A673 (cell line): ENCODE results near the gene PIRT. TPM values are rescaled to one million over a fixed set of nuclear protein-coding genes. Genes with fewer than 3 reads are reported as not detected.
A peak's percentile ranks its signal among the peaks of the same experiment; 100 is the strongest.

Experiments used
- Bru-seq: library from RNA; stranded (reverse); fragments of 400-500 nt; gene quantifications from one replicate; lab custom pipeline; 2021; lab: Mats Ljungman, UMichigan
- BruChase-seq, 2 experiments: library from RNA; stranded (reverse); fragments of 400-500 nt; gene quantifications; one replicate each; lab custom pipeline; 2021; lab: Mats Ljungman, UMichigan
- BruUV-seq: library from RNA; stranded (reverse); fragments of 400-500 nt; replicated peaks from 2 replicates; lab custom pipeline; 2021; lab: Mats Ljungman, UMichigan
- CTCF ChIA-PET: fragments of 300-600 bp; sonication (Branson Sonifier 250); formaldehyde crosslinking; loops from one replicate; lab custom pipeline; 2022; ENCODE audit warnings: antibody characterized with exemption; lab: Charles Lee
- POLR2A ChIA-PET: fragments of 300-600 bp; sonication (Branson Sonifier 250); formaldehyde crosslinking; loops from one replicate; lab custom pipeline; 2022; ENCODE audit warnings: antibody characterized with exemption; ENCODE audit not compliant: low non-redundant PET; lab: Charles Lee
- DNase-seq: peaks from one replicate; pipeline ENCODE4 v3.0.0-alpha.2; 2015; ENCODE audit warnings: low spot score
- H3K27ac ChIP-seq: fragments of 200-600 bp; sonication (generic); 2 replicates; pipeline ENCODE4 v1.5.1; 2016; ENCODE audit warnings: mixed run types, low read depth, mild to moderate bottlenecking, mixed read lengths, antibody characterized with exemption, low read length; ENCODE audit not compliant: poor library complexity, severe bottlenecking
- H3K27me3 ChIP-seq: fragments of 200-600 bp; sonication (generic); replicated peaks from 2 replicates; pipeline ENCODE4 v1.6.1; 2017; ENCODE audit warnings: mixed run types, low read depth, mild to moderate bottlenecking, mixed read lengths, antibody characterized with exemption, low read length; ENCODE audit not compliant: insufficient read depth, poor library complexity
- H3K36me3 ChIP-seq: fragments of 200-600 bp; sonication (generic); 2 replicates; pipeline ENCODE4 v1.6.1; 2016; ENCODE audit warnings: mixed run types, mild to moderate bottlenecking, mixed read lengths, antibody characterized with exemption, low read length; ENCODE audit not compliant: insufficient read depth, poor library complexity, severe bottlenecking
- H3K4me1 ChIP-seq: fragments of 200-600 bp; sonication (generic); 2 replicates; pipeline ENCODE4 v1.6.1; 2017; ENCODE audit warnings: mixed run types, mild to moderate bottlenecking, mixed read lengths, antibody characterized with exemption, low read length; ENCODE audit not compliant: insufficient read depth, poor library complexity, severe bottlenecking
- H3K4me3 ChIP-seq: fragments of 200-600 bp; sonication (generic); 2 replicates; pipeline ENCODE4 v1.5.1; 2016; ENCODE audit warnings: low read depth, mixed run types, mild to moderate bottlenecking, mixed read lengths, low read length; ENCODE audit not compliant: poor library complexity, severe bottlenecking
- H3K9me3 ChIP-seq: fragments of 200-600 bp; sonication (generic); 2 replicates; pipeline ENCODE4 v1.6.1; 2016; ENCODE audit warnings: mixed run types, low read depth, mild to moderate bottlenecking, mixed read lengths, antibody characterized with exemption, low read length; ENCODE audit not compliant: poor library complexity, severe bottlenecking
- CTCF ChIP-seq: fragments of 300-800, 200-600 bp; sonication (generic); conservative IDR thresholded peaks from 2 replicates; pipeline ENCODE4 v1.5.1; 2017; ENCODE audit warnings: low read depth, mild to moderate bottlenecking, antibody characterized with exemption, low read length, moderate library complexity, mixed read lengths
- EZH2 ChIP-seq: fragments of 200-600 bp; sonication (generic); IDR thresholded peaks from 2 replicates; pipeline ENCODE4 v1.6.1; 2017; ENCODE audit warnings: borderline replicate concordance, low read depth, mild to moderate bottlenecking, mixed read lengths, antibody characterized with exemption, low read length; ENCODE audit not compliant: poor library complexity, severe bottlenecking
- intact Hi-C: fragments of 100-400 bp; cut with micrococcal nuclease; formaldehyde crosslinking; loops from one replicate; pipeline ENCODE4 v1.10.0; 2022; ENCODE audit not compliant: unreplicated experiment
- long read RNA-seq: library from polyadenylated mRNA; stranded (forward); transcript quantifications from one replicate; pipeline ENCODE4 v2.0.0, GENCODE V29; 2022
- total RNA-seq: library from RNA; stranded (reverse); gene quantifications from 2 replicates; pipeline ENCODE4 v1.2.3, GENCODE V29; 2021

Gene PIRT
- total RNA-seq = not detected in 2 replicates
- not detected for Bru-seq, nascent RNA
- BruChase-seq, experiment 1, labeled RNA remaining after a 2-hour chase = not detected
- BruChase-seq, experiment 2, labeled RNA remaining after a 6-hour chase = not detected
- long read RNA-seq = 0 reads

- ChIA-PET CTCF (interaction anchor here (1.1 kb wide), 1 partner anchor 191 kb away, joined by 3 read pairs; no protein-coding TSS in a partner anchor), POLR2A (no interaction called here)
- TF ChIP-seq EZH2 (no peak), CTCF (no peak)
- Histone ChIP-seq H3K27me3 (peaks cover 7% of the 10 kb centered on the region), H3K27ac (no peak within 1 kb of the TSS), H3K4me3 (no peak within 1 kb of the TSS), H3K4me1 (no peaks in the 10 kb centered on the region), H3K9me3 (no peaks in the 10 kb centered on the region), H3K36me3 (no peaks in the 10 kb centered on the region)
- BruUV-seq = no TSS peak
- intact Hi-C loops = no loop called here
- DNase-seq = no peak
Measured at GRCh38 chr17:10837921-10838320, at the start of gene PIRT. Gene PIRT, minus strand, starts transcription at chr17:10838087. Its CDS starts 12,442 bp downstream, at chr17:10825645.

- ChIA-PET CTCF (no interaction called here), POLR2A (no interaction called here)
- no peaks in the 10 kb centered on the region for H3K36me3 ChIP-seq
- no TSS peak for BruUV-seq
- intact Hi-C loops = no loop called here
- no peaks in the 10 kb centered on the region for H3K4me1 ChIP-seq
- no peaks in the 10 kb centered on the region for H3K27me3 ChIP-seq
- no peaks in the 10 kb centered on the region for H3K9me3 ChIP-seq
- H3K27ac ChIP-seq = no peak overlapping the region
- H3K4me3 ChIP-seq = no peak overlapping the region
- TF ChIP-seq EZH2 = no peak
- no peak for TF ChIP-seq CTCF
- no peak for DNase-seq
Measured at GRCh38 chr17:10881959-10882358, 44.1 kb upstream of the PIRT start.

- Histone ChIP-seq H3K9me3 (no peaks in the 10 kb centered on the region), H3K27me3 (no peaks in the 10 kb centered on the region), H3K36me3 (no peaks in the 10 kb centered on the region), H3K4me3 (no peak overlapping the region), H3K27ac (no peak overlapping the region), H3K4me1 (no peaks in the 10 kb centered on the region)
- DNase-seq = peak; percentile 72
- intact Hi-C loops = loop anchor here (1.0 to 10.0 kb wide), 8 partner anchors 265 to 1108 kb away; partner anchors contain the start of gene SHISA6
- ChIA-PET POLR2A (no interaction called here), CTCF (interaction anchor here (1.1 kb wide), 1 partner anchor 266 kb away, joined by 4 read pairs; no protein-coding TSS in a partner anchor)
- TF ChIP-seq EZH2 = no peak
- peak; percentile 81 for TF ChIP-seq CTCF
- BruUV-seq = no TSS peak
Measured at GRCh38 chr17:10879190-10879836, 41.4 kb upstream of the PIRT start.
